Transverse colon (tissue), 4 donors: ENCODE results near the gene GPR153.

Experiments used
- CTCF ChIP-seq, 5 experiments: fragments of 200-600 bp in 3 of 5; fragments of 450-650 bp in 2 of 5; sonication (generic) in 3 of 5; IDR thresholded peaks; 1 replicate in 2 of 5; 2 replicates in 3 of 5; pipeline ENCODE4 v1.5.1; 2016 to 2017; ENCODE audit warnings: antibody characterized with exemption in 5 of 5, inconsistent platforms in 3 of 5, mild to moderate bottlenecking in 2 of 5, moderate library complexity in 1 of 5
- POLR2A ChIP-seq: fragments of 450-650 bp; IDR thresholded peaks from one replicate; pipeline ENCODE4 v1.6.1; 2016; ENCODE audit warnings: antibody characterized with exemption, mild to moderate bottlenecking, moderate library complexity
- POLR2AphosphoS5 ChIP-seq, 3 donors: sonication (generic); formaldehyde crosslinking; IDR thresholded peaks; one replicate each; pipeline ENCODE4 v1.6.1; 2016; ENCODE audit warnings: antibody characterized with exemption in 3 of 3

- no peak for TF ChIP-seq POLR2A
- TF ChIP-seq CTCF (IDR thresholded peaks at IDR 0.05), result no peak
- TF ChIP-seq POLR2AphosphoS5 (IDR thresholded peaks at IDR 0.05), result no peak
Measured at GRCh38 chr1:6257541-6258069, 3.3 kb downstream of the GPR153 start.
